Aorta (tissue), 5 donors: ENCODE measurements around the gene NHSL1. TPM values are rescaled to one million over a fixed set of nuclear protein-coding genes. Genes with fewer than 3 reads are reported as not detected.
A peak's percentile ranks its signal among the peaks of the same experiment; 100 is the strongest.
"Not testable (repeated sequence)": the region's sequence is repeated elsewhere in the genome, so short reads cannot be mapped to it uniquely, and the experiment has no call there.

Experiments
- ATAC-seq: fragments of 200-7000 bp; cut with Tn5 transposase; one replicate; pipeline ENCODE4 v1.9.1; 2022; ENCODE audit warnings: moderate library complexity; ENCODE audit not compliant: low FRiP score
- DNase-seq, 2 donors: peaks; one replicate each; pipeline ENCODE4 v3.0.0-alpha.2; 2020
- H3K27ac ChIP-seq, 2 donors: one replicate each; pipeline ENCODE4 v1.5.1; 2013; ENCODE audit warnings: low read length in 2 of 2, mild to moderate bottlenecking in 2 of 2, moderate library complexity in 2 of 2, control low read depth in 1 of 2, inconsistent platforms in 1 of 2, low read depth in 1 of 2
- H3K27me3 ChIP-seq, 2 donors: one replicate each; pipeline ENCODE4 v1.6.1; 2013; ENCODE audit warnings: control low read depth in 1 of 2, low read length in 1 of 2, mild to moderate bottlenecking in 1 of 2, moderate library complexity in 1 of 2; ENCODE audit not compliant: insufficient read depth in 2 of 2, control insufficient read depth in 1 of 2
- H3K36me3 ChIP-seq, 2 donors: one replicate each; pipeline ENCODE4 v1.6.1; 2013; ENCODE audit warnings: control low read depth in 1 of 2, low read length in 1 of 2, mild to moderate bottlenecking in 1 of 2; ENCODE audit not compliant: insufficient read depth in 2 of 2, control insufficient read depth in 1 of 2
- H3K4me1 ChIP-seq, 2 donors: one replicate each; pipeline ENCODE4 v1.6.1; 2013; ENCODE audit warnings: low read length in 2 of 2, control low read depth in 1 of 2, mild to moderate bottlenecking in 1 of 2, moderate library complexity in 1 of 2; ENCODE audit not compliant: insufficient read depth in 2 of 2, control insufficient read depth in 1 of 2
- H3K4me3 ChIP-seq, 2 donors: one replicate each; pipeline ENCODE4 v1.5.1; 2013; ENCODE audit warnings: low read length in 2 of 2, control low read depth in 1 of 2, mild to moderate bottlenecking in 1 of 2
- H3K9me3 ChIP-seq: one replicate; pipeline ENCODE4 v1.6.1; 2013; ENCODE audit warnings: mild to moderate bottlenecking, low read length; ENCODE audit not compliant: control insufficient read depth
- WGBS, 2 donors: extraction: QIAGEN DNeasy Blood & Tissue Kit; methylation state at CpG; one replicate each; pipeline ENCODE4 v1.1.7; 2013; 5-methylcytosine and 5-hydroxymethylcytosine counted together
- intact Hi-C, 2 donors: fragments of 100-400 bp; cut with DNase I; formaldehyde crosslinking; loops; one replicate each; pipeline versions ENCODE4 v1.14.2 to v1.15.0; 2022
- polyA plus RNA-seq, 2 donors: library from polyadenylated mRNA; stranded (reverse); fragments of 200-250 nt; gene quantifications; one replicate each; pipeline ENCODE4 v1.2.3, GENCODE V29; 2013
- total RNA-seq, 2 donors: library from RNA; stranded (reverse); fragmentation: NEBNext Ultra II Directional; extraction: Animal tissue kit (Norgen Biotek cat#: 25700); gene quantifications; one replicate each; pipeline ENCODE4 v1.2.1, GENCODE V29; 2021
- donor health status: healthy with polysubstance abuse.
- donor health status: Bipolar disorder and iron deficiency.
- donor health status: DM: no; HTN: no; CAD: no.
- donor health status: DM: no; HTN: no; CAD: no.
- donor health status: DM: yes; HTN: yes; CAD: no.

The NHSL1 gene
- total and polyA plus RNA-seq, 4 donors = 0.56 to 25.2 (median 8.1) TPM

DNA sequence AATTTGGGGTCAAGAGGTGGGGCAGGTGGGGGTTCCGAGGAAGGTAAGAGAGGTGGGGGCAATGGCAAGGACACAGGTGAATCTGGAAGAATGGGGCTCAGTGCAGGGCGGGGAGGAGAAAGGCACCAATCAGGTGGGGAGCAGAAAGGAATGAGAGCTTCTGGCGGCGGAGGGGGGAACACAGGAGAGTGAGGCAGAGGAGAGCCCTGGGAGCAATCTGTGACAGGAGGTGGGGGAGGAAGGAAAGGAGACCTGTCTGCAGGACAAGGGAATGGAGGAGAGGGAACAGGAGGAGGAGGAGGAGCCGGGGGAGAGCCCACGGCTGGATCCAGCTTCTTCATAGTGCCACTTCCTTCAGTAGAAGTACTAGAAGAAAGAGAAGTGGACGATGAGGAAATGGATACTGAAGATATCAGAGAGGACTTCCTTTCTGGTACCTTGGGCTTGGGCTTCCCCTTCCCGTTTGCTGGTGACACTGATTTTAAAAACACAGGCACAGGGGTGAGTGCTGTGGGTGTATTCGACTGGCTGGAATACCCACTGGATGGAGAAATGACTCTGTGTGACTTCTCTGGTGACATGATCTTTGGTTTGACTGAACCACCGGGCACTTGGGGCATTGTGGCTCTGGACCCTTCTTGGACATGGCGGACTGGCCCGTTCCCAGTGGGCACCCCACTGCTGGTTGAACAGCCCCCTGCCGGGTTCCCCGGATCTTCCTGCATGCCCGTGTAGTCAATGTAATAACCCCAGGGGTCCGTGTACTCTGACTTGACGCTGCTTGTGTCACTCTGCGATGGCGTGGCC lies 67.8 kb downstream of the NHSL1 start:
- no peaks in the 10 kb centered on the region for H3K9me3 ChIP-seq
- no peak overlapping the region for H3K4me3 ChIP-seq
- intact Hi-C loops = loop anchor here (2.0 to 10.0 kb wide), 3 partner anchors 86 to 163 kb away; no protein-coding TSS in a partner anchor
- WGBS, 2 donors = 91 to 93% methylated on average over 19 of the region's 19 CpGs
- H3K36me3 ChIP-seq = no peaks in the 10 kb centered on the region
- ATAC-seq (no peak), DNase-seq (no peak)
- no peak overlapping the region for H3K27ac ChIP-seq
- H3K27me3 ChIP-seq = no peaks in the 10 kb centered on the region
- H3K4me1 ChIP-seq = no peaks in the 10 kb centered on the region

DNA sequence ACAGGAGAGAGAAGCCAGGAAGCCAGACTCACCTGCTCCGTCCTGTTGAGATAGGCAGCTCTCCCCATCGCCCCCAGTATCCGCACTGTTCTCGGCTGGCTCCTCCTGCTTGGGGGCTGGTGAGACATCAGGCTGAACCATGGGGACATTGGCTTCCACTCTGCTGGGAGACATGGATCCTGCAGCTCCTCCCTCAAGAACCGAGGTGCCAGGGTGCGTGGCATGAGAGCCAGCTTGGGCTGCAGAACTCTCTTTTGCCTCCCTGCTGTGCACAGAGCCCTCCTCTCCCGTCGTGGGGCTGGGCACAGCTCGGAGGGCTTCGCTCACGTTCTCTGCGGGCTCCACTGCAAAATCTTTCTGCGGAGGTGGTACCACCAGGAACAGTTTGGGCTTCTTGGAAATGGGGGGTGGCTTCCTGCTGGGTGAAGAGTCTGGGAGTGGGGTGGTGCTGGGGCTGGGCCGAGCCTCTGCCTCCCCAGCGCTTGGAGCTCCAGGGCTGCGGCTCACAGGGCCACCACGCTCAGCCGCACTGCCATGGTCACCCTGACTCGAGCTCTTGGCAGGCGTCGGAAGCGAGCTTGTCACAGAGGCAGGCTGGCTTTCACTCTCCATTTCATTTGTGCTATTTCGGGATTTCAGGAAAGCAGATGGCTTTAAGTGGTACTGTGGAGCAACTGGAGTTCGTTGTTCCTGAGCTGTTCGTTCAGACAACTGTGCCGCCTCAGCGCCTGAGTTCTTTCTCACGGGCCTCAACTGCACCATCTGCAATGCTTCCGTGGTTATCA lies 68.7 kb downstream of the NHSL1 start:
- Histone ChIP-seq H3K4me1 (no peaks in the 10 kb centered on the region), H3K9me3 (no peaks in the 10 kb centered on the region), H3K27ac (no peak overlapping the region), H3K27me3 (no peaks in the 10 kb centered on the region), H3K4me3 (no peak overlapping the region), H3K36me3 (no peaks in the 10 kb centered on the region)
- 62 to 67% methylated on average over 28 to 29 of the region's 29 CpGs for WGBS, 2 donors
- ATAC-seq = peak; percentile 32
- DNase-seq = no peak
- intact Hi-C loops = loop anchor here (2.0 to 10.0 kb wide), 3 partner anchors 87 to 164 kb away; no protein-coding TSS in a partner anchor

DNA sequence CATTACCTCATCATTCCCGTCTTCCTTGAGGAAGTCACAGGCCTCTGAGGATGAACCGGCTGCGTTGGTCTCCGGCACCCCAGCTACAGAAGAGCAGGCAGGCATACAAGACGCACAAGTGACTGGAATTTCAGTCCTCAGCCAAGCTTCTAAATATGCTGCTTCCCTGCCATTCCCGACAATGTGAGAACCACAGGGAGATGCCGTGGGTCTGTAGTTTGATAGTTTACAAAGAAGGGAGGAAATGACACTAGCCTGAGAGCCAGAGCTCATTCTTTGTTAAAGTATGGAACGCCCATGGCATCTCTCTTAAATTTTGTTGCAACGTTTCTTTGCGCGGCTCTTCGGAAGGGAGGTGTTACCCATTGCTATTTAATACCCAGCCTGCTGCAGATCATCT lies 69.5 kb downstream of the NHSL1 start:
- Histone ChIP-seq H3K4me1 (no peaks in the 10 kb centered on the region), H3K36me3 (no peaks in the 10 kb centered on the region), H3K4me3 (no peak overlapping the region), H3K9me3 (no peaks in the 10 kb centered on the region), H3K27ac (no peak overlapping the region), H3K27me3 (no peaks in the 10 kb centered on the region)
- 87 to 91% methylated on average over 12 of the region's 12 CpGs for WGBS, 2 donors
- no peak for DNase-seq
- no peak for ATAC-seq
- intact Hi-C loops = loop anchor here (2.0 to 10.0 kb wide), 5 partner anchors 88 to 338 kb away; no protein-coding TSS in a partner anchor

DNA sequence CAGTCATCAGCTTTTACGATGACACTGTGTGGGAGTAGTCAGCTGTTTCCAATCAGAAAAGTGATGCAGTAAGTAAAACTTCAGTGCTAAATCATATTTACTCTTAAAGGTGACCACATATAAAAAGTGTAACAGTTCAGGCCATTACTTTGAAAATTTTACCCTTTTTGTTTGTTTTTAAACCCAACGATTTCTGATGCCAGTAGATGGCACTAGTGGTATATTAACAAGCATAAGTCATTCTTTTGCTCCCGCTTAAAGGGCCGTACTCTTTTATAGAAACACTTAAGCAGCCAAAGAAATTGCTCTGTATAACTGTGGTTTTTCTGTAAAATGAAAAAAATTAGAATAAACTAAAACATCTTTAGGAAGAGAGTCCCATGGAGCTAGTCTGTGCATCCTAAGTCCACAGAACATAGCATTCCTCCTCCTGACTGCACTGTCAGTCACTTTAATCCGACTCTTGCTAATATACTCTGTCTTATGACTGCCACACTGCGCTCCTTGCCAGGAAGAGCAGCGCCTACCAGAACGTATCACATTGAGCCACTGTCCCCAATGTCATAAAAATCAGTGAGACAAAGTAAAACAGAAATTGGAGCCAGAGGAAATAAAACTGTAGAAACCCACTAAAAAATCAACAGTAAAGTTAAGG lies 70.2 kb downstream of the NHSL1 start:
- intact Hi-C loops = loop anchor here (5.0 kb wide), 2 partner anchors 93 to 338 kb away; no protein-coding TSS in a partner anchor
- Histone ChIP-seq H3K27me3 (no peaks in the 10 kb centered on the region), H3K9me3 (no peaks in the 10 kb centered on the region), H3K27ac (no peak overlapping the region), H3K4me3 (no peak overlapping the region), H3K36me3 (no peaks in the 10 kb centered on the region), H3K4me1 (no peaks in the 10 kb centered on the region)
- WGBS, 2 donors = 32 to 38% methylated on average over 8 of the region's 8 CpGs
- ATAC-seq (peak; percentile 54), DNase-seq (no peak)

DNA sequence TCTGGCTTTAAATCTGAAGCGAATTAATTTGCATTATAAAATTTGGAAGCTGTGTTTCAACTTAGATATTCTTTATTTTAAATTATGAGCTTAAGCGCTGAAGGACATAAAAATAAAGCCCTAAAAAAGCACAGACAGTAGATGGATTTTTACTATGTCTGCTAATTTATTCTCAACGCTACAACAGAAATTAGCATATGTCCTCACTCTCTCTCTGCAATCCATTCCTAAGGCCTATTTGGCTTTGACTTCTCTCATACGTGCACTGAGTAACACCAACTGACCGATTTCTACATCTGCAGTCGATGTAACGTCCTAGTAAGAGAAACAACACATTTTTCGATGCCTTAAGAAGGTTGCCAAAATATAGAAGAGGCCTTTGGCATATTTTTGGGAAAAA lies 71.6 kb downstream of the NHSL1 start:
- Histone ChIP-seq H3K4me1 (no peaks in the 10 kb centered on the region), H3K4me3 (no peak overlapping the region), H3K27ac (no peak overlapping the region), H3K27me3 (no peaks in the 10 kb centered on the region), H3K36me3 (no peaks in the 10 kb centered on the region), H3K9me3 (no peaks in the 10 kb centered on the region)
- intact Hi-C loops = loop anchor here (5.0 kb wide), 2 partner anchors 95 to 340 kb away; no protein-coding TSS in a partner anchor
- DNase-seq (no peak), ATAC-seq (no peak)
- WGBS, 2 donors = 88 to 89% methylated on average over 8 of the region's 8 CpGs

DNA sequence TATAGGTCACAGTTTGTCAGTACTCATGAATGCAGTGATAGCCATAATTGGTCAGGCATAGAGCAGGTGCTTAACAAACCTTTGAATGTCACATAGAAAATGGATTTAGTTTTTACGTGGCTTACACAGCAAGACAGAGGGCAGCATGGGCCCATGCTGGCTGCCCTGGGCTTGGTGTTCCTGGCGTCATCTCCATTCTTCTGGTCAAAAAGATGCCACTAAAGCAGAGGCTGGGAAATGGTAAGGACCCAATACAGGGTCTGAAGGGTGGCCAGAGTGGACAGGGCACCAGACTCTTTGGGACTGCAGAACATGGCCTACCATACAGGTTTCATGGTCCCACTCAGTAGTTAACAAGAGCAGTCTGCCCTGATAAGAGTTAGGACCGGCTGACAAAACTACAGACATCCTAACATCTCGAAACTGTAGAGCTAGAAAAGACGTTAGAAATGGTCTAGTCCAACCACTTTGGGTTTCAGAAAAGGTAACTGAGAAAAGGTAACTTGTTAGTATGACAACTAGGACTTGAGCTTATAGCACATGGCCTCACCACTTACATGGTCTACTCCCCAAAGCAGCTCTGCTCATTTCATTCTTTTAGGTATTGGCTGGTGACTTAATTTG lies 72.7 kb downstream of the NHSL1 start:
- WGBS, 2 donors = 84 to 86% methylated on average over 5 of the region's 5 CpGs
- no peaks in the 10 kb centered on the region for H3K4me1 ChIP-seq
- H3K9me3 ChIP-seq = no peaks in the 10 kb centered on the region
- no peaks in the 10 kb centered on the region for H3K27me3 ChIP-seq
- ATAC-seq (no peak), DNase-seq (no peak)
- no peaks in the 10 kb centered on the region for H3K36me3 ChIP-seq
- intact Hi-C loops = loop anchor here (5.0 kb wide), 2 partner anchors 96 to 341 kb away; no protein-coding TSS in a partner anchor
- no peak overlapping the region for H3K4me3 ChIP-seq
- H3K27ac ChIP-seq = no peak overlapping the region

DNA sequence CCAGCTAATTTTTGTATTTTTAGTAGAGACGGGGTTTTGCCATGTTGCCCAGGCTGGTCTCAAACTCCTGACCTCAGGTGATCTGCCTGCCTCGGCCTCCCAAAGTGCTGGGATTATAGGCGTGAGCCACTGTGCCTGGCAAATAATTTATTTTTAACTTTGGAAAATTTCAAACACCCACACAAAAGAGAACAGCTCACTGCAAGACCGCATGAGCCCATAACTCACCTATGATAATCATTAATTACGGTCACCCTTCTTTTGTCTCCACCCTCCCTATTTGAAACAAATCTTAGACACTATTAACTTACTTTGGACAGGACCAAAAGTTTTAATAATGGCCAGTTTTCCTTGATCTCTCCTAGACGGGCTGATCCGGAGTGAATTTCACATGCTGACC lies 74.0 kb downstream of the NHSL1 start:
- not testable (repeated sequence) for H3K9me3 ChIP-seq, H3K4me3 ChIP-seq, H3K27me3 ChIP-seq, H3K36me3 ChIP-seq, H3K27ac ChIP-seq, ATAC-seq, H3K4me1 ChIP-seq, DNase-seq
- WGBS, 2 donors = 85 to 90% methylated on average over 7 of the region's 7 CpGs
- intact Hi-C loops = loop anchor here (5.0 kb wide), 2 partner anchors 97 to 342 kb away; no protein-coding TSS in a partner anchor
